K562 (cell line): ENCODE data around the gene CRHR2. TPM values are rescaled to one million over a fixed set of nuclear protein-coding genes. Genes with fewer than 3 reads are reported as not detected.

Experiments
- CCAR2 ChIP-seq: fragments of 200-400 bp; formaldehyde crosslinking; IDR thresholded peaks from 2 replicates; pipeline ENCODE4 v1.6.1; 2017; ENCODE audit warnings: mild to moderate bottlenecking, low read depth, low read length
- CTBP1 ChIP-seq: fragments of 450-650 bp; IDR thresholded peaks from 2 replicates; pipeline ENCODE4 v1.6.1; 2016; ENCODE audit warnings: borderline replicate concordance
- ESRRA ChIP-seq: fragments of 450-650 bp; IDR thresholded peaks from 2 replicates; pipeline ENCODE4 v1.6.1; 2014; ENCODE audit warnings: low read depth, mild to moderate bottlenecking, moderate library complexity, borderline replicate concordance
- JUN ChIP-seq, 2 experiments: sonication (generic) in 1 of 2; formaldehyde crosslinking in 1 of 2; IDR thresholded peaks; 2 replicates each; pipeline versions ENCODE4 v1.6.1 to v1.8.0; 2012 to 2022; ENCODE audit warnings: borderline replicate concordance in 2 of 2, mild to moderate bottlenecking in 2 of 2, improper control_type of control experiment in 1 of 2, low read depth in 1 of 2, low read length in 1 of 2, missing genetic modification reagents in 1 of 2
- KAT2B ChIP-seq: IDR thresholded peaks from one replicate; pipeline ENCODE4 v1.6.1; 2012; ENCODE audit warnings: low read depth, mild to moderate bottlenecking, control low read depth, inconsistent platforms, low read length, moderate library complexity
- MAFG ChIP-seq: fragments of 450-650 bp; conservative IDR thresholded peaks from 2 replicates; pipeline ENCODE4 v1.6.1; 2016; ENCODE audit warnings: missing genetic modification characterization, missing compliant biosample characterization
- NEUROD1 ChIP-seq: fragments of 150-350 bp; IDR thresholded peaks from 2 replicates; pipeline ENCODE4 v1.6.1; 2014; ENCODE audit warnings: borderline replicate concordance, low read length, low read depth; ENCODE audit not compliant: partially characterized antibody
- NFIC ChIP-seq: fragments of 450-650 bp; IDR thresholded peaks from 2 replicates; pipeline ENCODE4 v1.6.1; 2017; ENCODE audit warnings: mild to moderate bottlenecking, inconsistent platforms
- RHOXF2B ChIP-seq: fragments of 250-450 bp; sonication (Bioruptor Pico); conservative IDR thresholded peaks from 2 replicates; pipeline ENCODE4 v1.5.1; 2021
- RNF219 ChIP-seq: fragments of 250-450 bp; sonication (Bioruptor Pico); IDR thresholded peaks from 2 replicates; pipeline ENCODE4 v1.5.0; 2022; ENCODE audit warnings: mild to moderate bottlenecking
- SETDB1 ChIP-seq: IDR thresholded peaks from one replicate; pipeline ENCODE4 v1.6.1; 2012; ENCODE audit warnings: low read length, control low read depth, inconsistent platforms
- TAF7 ChIP-seq: fragments of 450-650 bp; IDR thresholded peaks from 2 replicates; pipeline ENCODE4 v1.6.1; 2016; ENCODE audit warnings: missing genetic modification characterization, missing compliant biosample characterization
- ZC3H11A ChIP-seq: IDR thresholded peaks from 2 replicates; pipeline ENCODE4 v1.6.1; 2012; ENCODE audit warnings: low read depth, low read length, improper control_type of control experiment
- ZC3H8 ChIP-seq: fragments of 450-650 bp; IDR thresholded peaks from 2 replicates; pipeline ENCODE4 v1.6.1; 2017
- ZNF133 ChIP-seq: fragments of 250-450 bp; sonication (Bioruptor Pico); IDR thresholded peaks from 2 replicates; pipeline ENCODE4 v1.4.0; 2020; ENCODE audit warnings: mild to moderate bottlenecking
- ZNF639 ChIP-seq, 2 experiments: fragments of 200-800 bp in 1 of 2; sonication (Bioruptor generic) in 1 of 2; sonication (generic) in 1 of 2; formaldehyde crosslinking in 1 of 2; IDR thresholded peaks in 1 of 2; conservative IDR thresholded peaks in 1 of 2; 2 replicates each; pipeline versions ENCODE4 v1.5.0 to v1.6.1; 2016 to 2020; ENCODE audit warnings: missing compliant biosample characterization in 1 of 2, missing genetic modification characterization in 1 of 2, missing genetic modification reagents in 1 of 2
- polyA plus RNA-seq, 8 experiments: library from polyadenylated mRNA; depleted of rRNA in 4 of 8; stranded (reverse) in 5 of 8; unstranded in 3 of 8; fragments of >200 nt; fragmentation: Nextera tagmentation in 2 of 8; fragmentation: Illumina TruSeq in 1 of 8; extraction: Ambion mirVana in 2 of 8; extraction: Trizol in 1 of 8; gene quantifications; 2 replicates each; pipeline versions ENCODE4 v1.2.1 to v1.2.3, GENCODE V29; 2011 to 2014; ENCODE audit warnings: inconsistent platforms in 1 of 8, missing spikeins in 1 of 8
- total RNA-seq, 7 experiments: library from RNA; depleted of rRNA in 6 of 7; stranded (reverse); fragments of >200 nt in 6 of 7; fragmentation: Illumina TruSeq in 2 of 7; extraction: Trizol in 2 of 7; gene quantifications; 2 replicates each; pipeline versions ENCODE4 v1.2.1 to v1.2.3, GENCODE V29; 2011 to 2021; ENCODE audit warnings: low replicate concordance in 1 of 7
- TF ChIP-seq, protein P1 (sequence below): fragments of 450-650 bp; IDR thresholded peaks from 2 replicates; pipeline ENCODE4 v1.6.1; 2016; ENCODE audit warnings: missing biosample characterization, missing genetic modification characterization
- TF ChIP-seq, protein P2 (sequence below): fragments of 250-450 bp; sonication (Bioruptor Pico); IDR thresholded peaks from 2 replicates; pipeline ENCODE4 v1.8.0; 2022; ENCODE audit warnings: inconsistent platforms, mild to moderate bottlenecking, moderate library complexity, borderline replicate concordance

The CRHR2 gene
- total and polyA plus RNA-seq, 9 of the 15 experiments (the other 6 are each of a cell fraction or from before 2014, with no cell fraction given), result not detected

- TF ChIP-seq ESRRA (no peak), JUN (IDR thresholded peaks at IDR 0.05; ENCODE audit: borderline replicate concordance, low read depth, low read length) (0 out of 2 replicates have a peak, but pooled peaks have one; percentile 26), JUN (CRISPR knock-in tag; IDR thresholded peaks at IDR 0.05; ENCODE audit: borderline replicate concordance) (0 out of 2 replicates have a peak, but pooled peaks have one; percentile 43), ZC3H8 (no peak), TAF7 (tag) (no peak), KAT2B (no peak), RHOXF2B (CRISPR knock-in tag) (no peak), MAFG (tag) (no peak), ZNF639 (CRISPR knock-in tag; conservative IDR thresholded peaks at IDR 0.05 in 1 of 2, IDR thresholded peaks at IDR 0.05 in 1 of 2) (peak in 1 of 2 experiments; percentile 81; a peak in 2 of 4 replicates), NEUROD1 (no peak), CCAR2 (no peak), ZNF133 (CRISPR knock-in tag) (no peak), CTBP1 (no peak), NFIC (peak; percentile 43; the same call in 1 of the 2 replicates), SETDB1 (no peak), ZC3H11A (no peak), RNF219 (CRISPR knock-in tag) (no peak)
- TF ChIP-seq, protein P1, sequence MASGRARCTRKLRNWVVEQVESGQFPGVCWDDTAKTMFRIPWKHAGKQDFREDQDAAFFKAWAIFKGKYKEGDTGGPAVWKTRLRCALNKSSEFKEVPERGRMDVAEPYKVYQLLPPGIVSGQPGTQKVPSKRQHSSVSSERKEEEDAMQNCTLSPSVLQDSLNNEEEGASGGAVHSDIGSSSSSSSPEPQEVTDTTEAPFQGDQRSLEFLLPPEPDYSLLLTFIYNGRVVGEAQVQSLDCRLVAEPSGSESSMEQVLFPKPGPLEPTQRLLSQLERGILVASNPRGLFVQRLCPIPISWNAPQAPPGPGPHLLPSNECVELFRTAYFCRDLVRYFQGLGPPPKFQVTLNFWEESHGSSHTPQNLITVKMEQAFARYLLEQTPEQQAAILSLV, result peak; percentile 61; the same call in 1 of the 2 replicates
- TF ChIP-seq, protein P2, sequence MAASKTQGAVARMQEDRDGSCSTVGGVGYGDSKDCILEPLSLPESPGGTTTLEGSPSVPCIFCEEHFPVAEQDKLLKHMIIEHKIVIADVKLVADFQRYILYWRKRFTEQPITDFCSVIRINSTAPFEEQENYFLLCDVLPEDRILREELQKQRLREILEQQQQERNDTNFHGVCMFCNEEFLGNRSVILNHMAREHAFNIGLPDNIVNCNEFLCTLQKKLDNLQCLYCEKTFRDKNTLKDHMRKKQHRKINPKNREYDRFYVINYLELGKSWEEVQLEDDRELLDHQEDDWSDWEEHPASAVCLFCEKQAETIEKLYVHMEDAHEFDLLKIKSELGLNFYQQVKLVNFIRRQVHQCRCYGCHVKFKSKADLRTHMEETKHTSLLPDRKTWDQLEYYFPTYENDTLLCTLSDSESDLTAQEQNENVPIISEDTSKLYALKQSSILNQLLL, result no peak
These were observed 10.3 kb downstream of the CRHR2 start (continued) for GRCh38 chr7:30671793-30672465.
